Femur (tissue), 1 donor: ENCODE results near the gene NME4.

ENCODE experiments used
- DNase-seq: peaks from one replicate; pipeline ENCODE4 v3.0.0-alpha.2; 2017

The NME4 gene

DNA sequence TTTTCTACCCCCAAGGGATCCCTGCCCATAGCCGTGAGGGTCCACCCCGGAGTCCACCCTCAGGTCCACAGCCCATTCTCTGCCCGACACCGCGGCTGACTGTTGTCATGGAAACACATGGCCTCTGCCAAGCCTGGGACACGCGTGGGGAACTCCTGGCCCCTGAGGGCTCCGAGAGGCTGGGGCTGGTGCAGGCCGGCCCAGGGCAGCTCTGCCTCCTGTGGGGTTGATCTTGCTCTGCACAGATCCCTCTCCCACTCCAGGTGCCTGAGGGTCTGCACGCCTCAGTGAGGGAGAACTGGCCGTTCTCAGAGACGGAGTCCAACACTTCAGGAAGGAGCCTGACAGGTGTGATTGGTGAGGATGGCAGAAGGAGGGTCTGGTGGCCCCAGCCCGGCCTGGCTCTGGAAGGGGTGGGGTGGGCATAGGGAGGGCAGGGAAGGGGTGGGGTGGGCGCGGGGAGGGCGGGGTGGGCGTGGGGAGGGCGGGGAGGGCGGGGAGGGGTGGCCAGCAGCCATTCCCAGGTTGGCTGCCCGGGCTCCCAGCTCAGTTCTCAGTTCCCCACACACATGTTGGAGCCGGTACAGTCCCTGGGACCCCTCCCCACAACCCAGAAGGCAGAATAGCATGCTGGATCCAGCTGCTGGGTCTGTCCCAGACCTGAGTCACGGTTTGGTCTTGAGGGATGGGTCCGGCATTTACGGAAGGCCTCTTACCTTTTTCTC is 33.1 kb upstream of the NME4 start:
- peak; percentile 14 for DNase-seq

DNA sequence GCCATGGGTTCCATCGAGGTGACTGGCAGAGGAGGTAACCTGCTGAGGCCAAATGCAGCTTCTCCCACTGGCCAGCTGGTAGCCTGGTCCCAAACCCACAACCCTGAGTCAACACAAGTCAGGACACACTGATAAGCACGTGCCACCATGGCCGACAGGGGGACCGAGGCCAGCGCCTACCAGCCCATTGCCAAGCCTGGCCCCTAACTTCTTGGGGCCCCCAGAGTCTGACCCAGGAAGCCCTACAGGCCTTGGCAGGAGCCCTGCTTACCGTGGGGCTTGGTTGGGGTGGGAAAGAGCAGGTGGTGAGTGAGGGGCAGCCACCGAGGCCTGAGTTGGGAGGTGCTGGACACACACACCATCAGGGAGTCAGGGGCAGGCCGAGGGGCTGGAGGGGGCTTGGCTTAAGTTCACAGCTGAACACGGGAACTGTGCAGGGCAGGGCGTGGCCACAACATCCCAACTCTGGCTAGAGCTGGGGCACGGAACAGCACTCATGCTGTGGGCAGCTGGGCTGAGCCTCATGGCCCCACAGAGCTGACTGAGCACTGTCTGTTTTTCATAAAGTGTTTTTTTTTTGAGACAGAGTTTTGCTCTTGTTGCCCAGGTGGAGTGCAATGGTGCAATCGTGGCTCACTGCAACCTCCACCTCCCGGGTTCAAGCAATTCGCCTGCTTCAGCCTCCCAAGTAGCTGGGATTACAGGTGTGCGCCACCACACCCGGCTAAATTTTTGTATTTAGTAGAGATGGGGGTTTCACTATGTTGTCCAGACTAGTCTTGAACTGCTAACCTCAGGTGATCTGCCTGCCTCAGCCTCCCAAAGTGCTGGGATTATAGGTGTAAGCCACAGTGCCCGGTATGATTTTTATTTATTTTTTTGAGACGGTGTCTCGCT is 32.2 kb upstream of the NME4 start:
- DNase-seq, result no peak

DNA sequence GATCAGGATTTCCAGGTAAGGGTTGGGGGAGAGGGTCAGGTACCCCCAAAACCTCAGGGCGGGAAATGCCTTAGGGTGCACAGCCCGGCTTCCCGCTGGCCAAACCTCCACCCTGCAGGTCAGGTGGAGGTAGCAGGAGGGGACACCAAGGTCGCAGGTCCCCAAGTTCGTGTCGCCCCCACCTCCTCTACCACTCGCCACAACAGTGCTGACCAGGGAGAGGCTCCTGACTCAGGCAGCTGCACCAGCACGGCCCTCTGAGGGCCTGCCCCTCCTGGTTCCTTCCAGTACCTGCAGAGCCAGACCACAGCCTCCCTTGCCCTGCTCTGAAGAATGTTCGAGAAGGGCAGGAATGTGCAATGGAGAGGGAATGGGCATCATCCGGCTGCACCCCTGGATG is 30.5 kb upstream of the NME4 start:
- no peak for DNase-seq

DNA sequence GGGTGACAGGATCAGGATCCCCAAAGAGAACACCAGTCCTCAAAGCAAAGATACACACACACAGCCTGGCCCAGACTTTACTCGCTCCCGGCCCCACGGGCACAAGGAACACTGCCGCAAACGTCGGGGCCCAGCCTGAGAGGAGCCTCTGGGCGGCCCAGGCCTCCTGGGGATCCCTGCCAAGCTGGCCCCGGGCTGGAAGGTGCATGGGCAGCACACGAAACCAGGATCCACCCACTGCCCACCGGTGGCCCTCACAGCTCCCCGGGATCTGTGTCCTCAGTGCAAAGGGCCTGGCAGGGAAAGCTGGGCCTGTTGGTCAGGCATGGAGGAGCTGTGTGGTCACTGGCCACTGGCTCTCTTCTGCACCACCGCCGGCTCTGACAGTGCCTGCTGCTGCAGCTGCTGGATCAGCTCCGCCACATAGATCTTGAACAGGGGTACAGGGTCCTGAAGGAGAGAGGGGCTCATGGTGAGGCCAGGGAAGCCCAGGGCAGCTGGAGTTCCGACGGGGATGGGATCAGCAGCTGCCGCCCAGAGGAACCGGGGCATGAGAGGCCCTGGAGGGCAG is 29.6 kb upstream of the NME4 start:
- DNase-seq, result no peak

DNA sequence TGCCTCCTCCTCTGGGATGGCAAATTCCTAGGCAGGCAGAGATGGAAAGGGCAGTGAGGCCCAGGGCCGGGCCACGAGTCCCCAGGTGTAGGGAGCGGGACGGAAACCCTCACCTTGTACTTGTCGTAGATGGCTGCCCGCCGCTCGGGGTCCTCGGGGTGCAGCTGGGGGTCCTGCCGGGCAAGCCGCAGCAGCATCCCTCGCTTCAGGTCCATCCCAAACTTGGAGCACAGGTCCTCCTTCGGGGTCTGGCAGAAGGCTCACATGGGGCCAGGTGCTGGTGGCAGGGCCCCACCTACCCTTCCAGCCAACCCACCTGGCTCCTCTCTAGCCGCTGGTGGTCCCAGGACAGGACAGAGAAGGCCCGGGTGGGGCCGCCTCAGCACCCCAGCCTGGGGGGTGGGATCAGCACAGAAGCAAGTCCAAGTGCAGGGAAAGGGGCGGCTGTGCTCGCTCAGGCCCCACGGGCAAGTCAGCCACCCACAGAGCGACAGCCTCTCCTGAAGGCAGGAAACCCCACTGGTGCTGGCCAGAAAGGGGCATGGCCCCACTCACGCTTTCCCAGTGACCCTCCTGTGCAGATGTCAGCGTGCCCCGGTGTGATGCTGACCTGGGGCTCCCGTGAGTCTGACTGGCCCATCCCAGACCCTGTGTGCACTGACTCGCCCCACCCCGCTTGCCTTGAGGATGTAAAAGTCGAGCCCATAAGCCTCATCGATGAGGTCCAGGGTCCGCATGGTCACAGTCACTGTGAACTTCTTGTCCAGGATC is 28.4 kb upstream of the NME4 start:
- peak; percentile 21 for DNase-seq

DNA sequence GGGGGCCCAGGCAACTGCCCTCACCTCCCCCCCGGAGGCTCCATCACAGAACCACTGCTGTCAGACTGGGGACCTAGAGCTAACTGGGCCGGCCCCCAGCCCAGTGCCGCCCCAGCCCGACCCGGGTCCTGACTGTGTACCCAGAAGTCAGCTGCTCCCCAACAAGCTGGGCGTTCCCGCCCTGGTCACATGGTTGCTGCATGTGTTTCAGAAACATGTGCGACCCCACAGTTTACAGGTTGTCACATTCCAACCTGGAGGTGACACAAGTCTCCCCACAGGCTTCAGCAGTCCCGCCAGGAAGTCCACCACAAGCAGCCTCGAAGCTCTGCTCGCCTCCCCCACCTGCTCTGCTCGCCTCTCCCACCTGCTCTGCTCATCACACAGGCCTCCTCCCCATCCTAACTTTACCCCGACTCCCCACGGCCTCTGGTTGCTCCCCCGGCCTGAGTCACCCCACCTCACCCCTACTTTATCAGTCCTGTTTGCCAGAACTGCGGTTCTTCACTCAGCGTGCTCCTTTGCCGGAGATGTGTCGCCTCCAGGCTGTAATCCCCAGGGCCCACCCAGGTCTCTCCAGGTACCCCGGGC is 27.6 kb upstream of the NME4 start:
- peak; percentile 14 for DNase-seq

DNA sequence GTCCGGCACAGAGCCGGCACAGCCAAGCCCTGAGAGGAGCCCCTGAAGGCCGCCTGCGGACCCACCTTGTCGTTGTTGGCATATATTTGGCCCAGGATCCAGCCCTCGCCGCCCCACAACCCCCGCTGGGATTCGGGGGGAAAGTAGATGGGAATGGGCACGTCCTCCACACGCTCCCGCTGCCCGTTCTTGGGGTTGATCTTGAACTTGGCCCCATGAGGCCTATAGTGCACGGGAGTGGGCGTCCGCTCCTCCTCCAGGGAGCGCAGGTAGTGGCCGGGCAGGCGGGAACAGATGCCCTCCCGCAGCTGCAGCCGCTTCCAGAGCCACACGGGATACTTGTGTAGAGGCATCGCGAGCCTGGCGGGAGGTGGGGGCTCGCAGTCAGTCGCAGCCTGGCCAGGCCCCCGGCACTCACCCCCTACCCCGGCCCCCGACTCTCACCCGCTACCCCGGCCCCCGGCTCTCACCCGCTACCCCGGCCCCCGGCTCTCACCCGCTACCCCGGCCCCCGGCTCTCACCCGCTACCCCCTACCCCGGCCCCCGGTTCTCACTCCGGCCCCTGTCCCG is 27.0 kb upstream of the NME4 start:
- DNase-seq, result peak; percentile 26

DNA sequence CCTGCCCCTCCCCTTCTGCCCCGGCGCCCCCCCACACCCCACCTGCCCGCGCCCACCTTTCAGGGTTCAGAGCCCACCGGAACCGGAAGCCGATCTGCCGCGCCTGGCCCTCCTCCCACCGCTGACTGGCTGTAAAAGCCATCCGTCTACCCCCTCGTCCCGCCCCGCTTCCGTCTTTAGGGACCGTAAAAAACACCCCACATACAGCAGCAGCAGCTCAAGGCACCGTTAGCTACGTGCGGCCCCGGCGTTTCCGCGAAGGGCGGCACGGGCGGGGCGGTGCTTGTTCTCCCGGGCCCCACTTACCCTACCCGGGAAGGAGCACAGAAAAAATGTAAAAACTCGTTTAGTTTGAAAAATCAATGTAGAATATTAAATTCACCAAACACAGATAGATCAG is 26.6 kb upstream of the NME4 start, which contains the start of gene MRPL28:
MRPL28 (minus strand) TSS at position 96 of the 400 bp plus-strand sequence. CDS start 320 bp downstream, outside the sequence.
- peak; percentile 97 for DNase-seq

DNA sequence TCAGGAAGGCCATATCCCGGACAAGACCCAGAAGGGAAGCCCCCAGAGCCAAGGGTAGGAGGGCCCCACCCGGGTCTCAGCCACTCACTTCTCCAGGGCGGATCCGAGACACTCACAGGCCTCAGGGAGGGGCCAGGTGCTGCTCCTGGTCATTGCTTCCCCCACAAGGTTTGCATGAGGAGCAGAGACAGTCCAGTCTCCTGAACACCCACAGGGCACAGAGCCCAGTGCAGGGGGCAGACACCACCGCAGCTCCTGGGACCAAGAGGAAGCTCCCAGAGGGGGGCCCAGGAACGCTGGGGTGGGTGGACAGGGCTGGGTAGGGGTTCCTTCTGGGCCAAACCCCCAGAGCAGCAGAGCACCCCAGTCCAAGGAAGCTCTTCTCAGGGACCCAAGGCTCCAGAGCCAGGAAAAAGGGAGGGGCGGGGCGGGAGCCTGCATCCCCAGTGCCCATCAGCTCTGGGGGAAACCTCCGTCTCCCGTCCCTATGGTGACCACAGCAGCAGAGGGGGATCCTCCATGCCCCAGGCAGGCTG is 26.0 kb upstream of the NME4 start:
- DNase-seq, result peak; percentile 29

DNA sequence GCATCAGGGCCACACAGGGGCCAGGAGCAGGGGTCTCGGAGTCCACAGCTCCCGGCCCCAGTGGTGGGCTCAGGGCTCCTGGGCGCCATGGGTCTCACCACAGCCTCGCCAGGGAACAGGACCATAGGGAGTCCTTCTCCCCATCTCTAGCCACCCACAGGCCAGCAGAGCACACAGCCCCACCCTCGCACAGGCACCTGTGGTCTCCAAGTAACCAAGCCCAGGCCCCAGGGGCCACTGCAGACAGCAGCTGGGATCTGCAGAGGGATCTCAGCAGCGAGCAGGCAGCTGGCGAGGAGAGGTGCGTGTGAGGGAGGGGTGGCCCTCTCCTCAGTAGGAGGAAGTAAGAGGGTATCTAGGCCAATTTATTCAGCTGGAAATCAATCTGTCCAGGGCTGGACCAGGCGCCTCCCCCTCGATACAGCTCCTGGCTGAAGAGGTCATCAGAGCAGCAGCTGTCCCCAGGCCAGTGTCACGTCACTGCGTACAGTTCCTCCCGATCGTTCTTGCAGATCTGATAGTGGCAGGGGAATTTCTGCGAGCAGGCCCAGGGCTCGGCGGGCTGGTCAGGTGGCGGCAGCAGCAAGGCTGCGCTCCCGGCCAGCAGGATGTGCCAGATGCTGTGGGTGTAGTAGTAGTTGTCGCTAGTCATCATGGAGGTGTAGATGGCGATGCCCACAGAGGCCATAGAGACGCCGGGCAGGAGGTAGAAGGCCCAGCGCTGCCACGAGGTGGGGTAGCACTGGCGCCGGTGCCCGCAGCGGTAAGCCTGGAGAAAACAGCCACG is 25.3 kb upstream of the NME4 start:
- DNase-seq, result peak; percentile 43

DNA sequence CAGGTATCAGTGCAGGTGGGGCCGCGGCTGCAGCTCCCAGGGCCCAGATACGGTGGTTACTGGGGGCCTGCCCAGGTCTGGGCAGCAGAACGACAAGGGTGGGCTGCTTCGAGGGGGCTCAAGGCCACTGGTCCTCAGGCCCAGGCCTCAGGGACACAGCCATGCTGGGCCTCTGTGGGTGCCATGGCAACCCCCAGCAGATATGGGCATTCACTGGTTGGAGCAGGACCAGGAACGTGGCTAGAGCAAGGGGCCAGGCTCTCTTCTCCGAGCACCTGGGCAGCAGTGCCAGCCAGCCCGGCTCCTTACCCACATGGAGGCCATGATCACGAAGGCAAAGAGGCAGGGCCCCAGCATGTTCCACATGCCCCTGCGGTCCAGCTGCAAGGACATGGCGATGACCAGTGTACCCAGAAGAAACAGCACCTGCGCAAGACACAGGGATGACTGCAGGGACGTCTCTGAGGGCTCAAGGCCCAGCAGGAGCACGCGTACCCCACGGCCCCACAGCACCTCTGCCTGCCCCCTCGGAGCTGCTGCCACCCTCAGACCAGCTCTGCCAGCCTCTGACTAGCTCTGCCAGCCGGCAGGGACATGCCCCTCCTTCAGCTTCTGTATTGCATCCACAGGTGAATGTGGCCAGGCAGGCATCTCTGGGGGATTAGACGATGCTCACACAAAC is 24.6 kb upstream of the NME4 start:
- DNase-seq, result peak; percentile 19

DNA sequence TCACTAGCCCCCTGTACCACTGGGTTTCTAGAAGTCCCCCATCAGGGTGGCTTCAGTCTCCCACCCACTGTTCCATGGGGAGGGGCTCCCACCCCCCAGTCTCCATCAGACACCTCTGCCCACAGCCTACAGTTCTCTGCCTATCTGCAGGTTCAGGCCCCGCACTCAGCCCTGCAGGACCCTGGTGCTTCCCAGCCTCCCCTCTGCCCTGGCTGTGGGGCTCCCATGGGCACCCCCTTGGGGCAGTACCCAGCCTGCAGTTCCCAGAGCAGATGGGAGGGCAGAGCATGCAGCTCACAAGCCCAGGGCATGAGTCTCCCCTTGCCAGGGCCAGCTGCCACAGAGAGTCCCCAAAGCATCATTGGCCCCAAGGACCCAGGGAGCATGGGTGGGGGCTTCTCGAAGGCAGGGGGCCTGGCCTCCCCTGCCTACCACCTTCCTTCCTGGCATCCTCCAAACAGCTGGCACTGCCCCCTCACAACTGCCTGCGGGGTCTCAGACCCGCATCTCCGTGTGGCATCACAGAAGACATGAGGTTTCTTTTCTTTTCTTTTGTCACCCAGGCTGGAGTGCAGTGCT is 23.9 kb upstream of the NME4 start:
- DNase-seq, result no peak

DNA sequence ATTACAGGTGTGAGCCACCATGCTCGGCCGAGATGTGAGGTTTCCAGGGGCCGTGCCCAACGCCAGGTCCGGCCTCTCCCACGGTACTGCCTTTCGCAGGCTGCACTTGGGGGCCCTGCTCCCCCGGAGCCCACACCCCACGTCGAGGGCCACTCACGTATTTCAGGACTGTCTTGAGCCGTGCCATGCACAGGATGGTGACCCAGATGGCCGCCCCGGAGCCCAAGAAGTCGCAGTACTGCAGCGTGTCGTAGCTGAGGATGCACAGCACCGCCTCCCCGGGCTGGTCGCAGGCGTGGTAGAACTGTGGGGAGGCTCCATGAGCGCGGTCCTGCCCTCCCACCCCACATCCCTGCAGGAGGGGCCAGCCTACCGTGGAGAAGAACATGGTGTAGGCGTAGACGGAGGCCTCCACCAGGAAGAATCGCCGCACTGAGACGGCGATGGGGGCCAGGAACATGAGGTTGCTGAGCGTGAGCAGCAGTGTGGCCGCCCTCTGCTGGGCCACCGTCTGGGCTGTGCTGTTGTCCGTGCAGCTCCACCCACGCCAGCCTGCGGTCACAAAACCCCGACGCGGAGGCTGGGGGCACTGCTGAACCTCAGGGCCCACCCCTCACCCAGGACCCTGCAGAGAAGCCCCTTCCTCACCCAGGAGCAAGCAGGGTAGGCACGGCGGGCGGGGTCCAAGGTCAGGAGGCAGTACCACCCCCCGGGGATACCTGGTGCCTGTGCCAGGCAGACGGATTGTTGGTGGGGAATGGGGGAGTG is 23.0 kb upstream of the NME4 start:
- DNase-seq, result peak; percentile 16

DNA sequence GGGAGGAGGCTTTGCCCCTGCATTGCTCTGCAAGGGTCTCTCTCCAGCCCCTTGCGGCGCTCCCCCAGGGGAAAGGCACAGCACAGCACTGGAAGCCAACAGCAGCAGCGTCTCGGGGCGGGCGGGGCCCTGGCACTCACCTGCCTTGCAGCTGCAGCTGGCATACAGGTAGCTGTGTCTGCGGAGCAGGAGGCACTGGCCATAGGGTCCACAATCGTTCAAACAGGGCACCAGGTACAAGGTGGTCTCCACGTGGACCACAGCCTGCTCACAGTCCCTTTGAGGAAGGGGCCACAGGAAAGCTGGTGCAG is 22.4 kb upstream of the NME4 start:
- DNase-seq, result peak; percentile 24

DNA sequence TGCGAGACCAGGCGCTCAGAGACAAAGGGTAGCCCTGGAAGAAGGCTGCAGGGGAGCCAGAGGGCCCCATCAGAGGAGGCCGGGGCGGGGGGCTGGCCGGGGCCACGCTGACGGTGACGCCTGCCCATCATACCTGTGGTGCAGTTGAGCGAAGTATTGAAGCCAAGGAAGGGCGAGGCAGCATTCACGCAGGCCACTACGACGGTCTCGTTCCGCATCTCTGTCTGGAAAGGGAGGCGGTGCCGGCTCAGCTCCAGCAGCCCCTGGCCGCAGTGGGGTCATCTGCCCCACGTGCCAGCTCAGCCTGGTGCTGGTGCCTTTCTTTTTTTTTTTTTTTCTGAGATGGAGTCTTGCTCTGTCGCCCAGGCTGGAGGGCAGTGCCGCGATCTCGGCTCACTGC is 21.8 kb upstream of the NME4 start:
- no peak for DNase-seq

DNA sequence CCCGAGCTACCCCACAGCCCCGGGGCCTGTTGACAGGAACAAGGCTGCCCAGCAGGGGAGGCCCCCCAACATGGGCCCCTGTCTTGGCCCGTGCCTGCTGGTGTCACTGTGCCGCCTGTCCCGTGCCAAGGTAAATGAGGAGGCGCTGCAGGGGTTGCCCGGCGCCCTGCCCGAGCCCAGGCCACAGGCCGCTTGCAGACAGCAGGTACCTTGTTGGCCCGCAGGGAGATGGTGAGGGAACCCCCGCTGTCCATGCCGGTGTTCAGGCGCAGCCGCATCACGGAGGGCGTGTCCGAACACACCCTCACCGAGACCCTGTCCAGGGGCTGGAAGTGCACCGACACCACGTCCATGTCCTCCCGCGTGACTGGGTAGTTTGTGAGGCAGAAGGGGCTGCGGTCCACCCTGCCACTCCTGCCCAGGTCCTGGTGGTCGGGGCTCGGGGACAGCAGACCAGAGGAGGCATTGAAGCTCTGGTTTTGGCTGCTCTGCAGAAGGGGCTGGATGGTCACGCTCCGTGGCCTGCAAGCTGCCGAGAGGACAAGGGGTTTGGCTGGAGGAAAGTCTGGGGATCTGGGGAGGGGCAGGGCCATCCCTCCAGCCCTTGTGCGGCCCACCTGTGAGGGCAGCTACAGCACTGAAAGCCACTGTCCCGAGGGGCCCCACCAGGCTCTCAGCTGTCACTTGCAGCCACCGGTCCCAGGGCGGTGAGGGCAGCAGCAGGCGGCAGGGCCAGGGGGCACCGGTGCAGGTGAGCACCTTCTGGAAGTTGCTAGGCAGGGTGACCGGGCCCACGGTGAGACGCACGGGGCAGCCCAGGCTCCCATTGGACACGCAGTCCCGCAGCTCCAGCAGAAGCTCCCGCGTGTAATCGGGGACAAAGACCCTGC is 20.8 kb upstream of the NME4 start:
- DNase-seq, result peak; percentile 14

DNA sequence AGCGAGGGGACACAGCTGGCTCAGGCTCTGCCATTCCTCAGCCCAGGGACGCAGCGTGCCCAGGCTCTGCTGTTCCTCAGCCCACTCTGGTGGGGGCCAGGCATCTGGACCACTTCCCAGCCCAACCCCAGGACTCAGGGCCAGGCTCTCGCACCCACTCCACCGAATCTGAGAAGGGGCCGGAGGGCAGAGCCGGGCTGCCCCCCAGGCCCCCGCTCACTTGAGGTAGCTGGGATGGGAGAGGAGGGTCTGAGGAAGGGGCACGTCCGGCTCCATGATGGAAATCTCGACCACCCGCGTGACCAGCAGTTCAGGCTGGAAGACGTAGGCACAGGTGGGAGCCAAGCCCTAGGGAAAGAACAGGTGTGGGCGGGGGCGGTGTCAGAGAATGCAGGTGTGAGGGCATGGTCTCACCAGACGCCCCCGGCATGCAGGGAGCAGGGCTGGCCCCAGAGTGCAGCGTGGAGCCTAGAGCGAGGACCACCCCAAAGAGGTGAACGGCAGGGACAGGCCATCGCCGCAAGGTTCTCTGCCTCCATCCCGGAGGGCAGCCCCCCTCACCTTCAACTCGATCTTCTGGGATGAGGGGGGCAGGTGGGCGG is 20.1 kb upstream of the NME4 start:
- DNase-seq, result no peak

DNA sequence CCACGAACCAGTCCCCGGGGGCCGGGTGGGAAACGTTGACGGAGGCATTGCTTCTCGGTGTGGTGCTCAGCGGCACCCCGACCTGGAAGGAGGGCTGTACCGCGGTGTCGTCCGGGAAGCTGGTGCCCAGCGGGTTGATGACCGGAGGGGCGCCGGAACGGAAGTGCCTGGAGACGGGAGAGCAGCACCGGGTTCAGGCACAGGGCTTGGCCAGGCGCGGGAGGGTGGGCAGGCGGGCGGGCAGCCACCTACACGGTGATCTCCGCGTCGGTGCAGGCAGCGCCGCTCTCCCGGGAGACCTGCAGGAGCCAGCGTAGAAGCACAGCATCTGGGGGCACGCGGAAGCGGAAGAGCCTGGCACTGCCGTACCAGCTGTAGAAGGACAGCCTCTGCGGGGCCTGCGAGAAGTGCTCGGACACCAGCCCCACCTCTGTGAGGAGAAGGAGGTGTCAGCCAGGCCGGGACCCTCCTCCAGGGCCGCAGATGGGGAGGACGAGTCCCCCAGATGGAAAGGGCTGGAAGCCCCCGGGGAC is 19.5 kb upstream of the NME4 start:
- no peak for DNase-seq
